PC-3 (cell line): Measurements from ENCODE around the gene LIMS4. TPM values are rescaled to one million over a fixed set of nuclear protein-coding genes. Genes with fewer than 3 reads are reported as not detected.
"Not testable (repeated sequence)": the region's sequence is repeated elsewhere in the genome, so short reads cannot be mapped to it uniquely, and the experiment has no call there.

Source experiments
- ATAC-seq: fragments of 200-7000 bp; cut with Tn5 transposase; 2 replicates; pipeline ENCODE4 v1.9.1; 2020; ENCODE audit warnings: mild to moderate bottlenecking, moderate library complexity
- BruUV-seq: library from RNA; stranded (reverse); fragments of 400-500 nt; replicated peaks from 2 replicates; lab custom pipeline; 2021; lab: Mats Ljungman, UMichigan
- CTCF ChIA-PET: fragments of 300-600 bp; sonication (Branson Sonifier 250); formaldehyde crosslinking; loops from one replicate; lab custom pipeline; 2022; ENCODE audit warnings: antibody characterized with exemption; lab: Charles Lee
- POLR2A ChIA-PET: fragments of 300-600 bp; sonication (Branson Sonifier 250); formaldehyde crosslinking; loops from one replicate; lab custom pipeline; 2022; ENCODE audit warnings: antibody characterized with exemption; ENCODE audit not compliant: unreplicated experiment; lab: Charles Lee
- DNase-seq: peaks from one replicate; pipeline ENCODE4 v3.0.0-alpha.2; 2015
- H2AFZ ChIP-seq: fragments of 300-600 bp; sonication (generic); 2 replicates; pipeline ENCODE4 v1.6.0; 2016; ENCODE audit warnings: antibody characterized with exemption, low read length
- H3F3A ChIP-seq: fragments of 300-600 bp; sonication (generic); one replicate; pipeline ENCODE4 v1.6.0; 2017; ENCODE audit warnings: antibody characterized with exemption, low read length, control low read depth, mild to moderate bottlenecking; ENCODE audit not compliant: unreplicated experiment
- H3K27ac ChIP-seq: fragments of 300-600 bp; sonication (generic); 2 replicates; pipeline ENCODE4 v1.5.1; 2016; ENCODE audit warnings: mild to moderate bottlenecking, low read length
- H3K27me3 ChIP-seq: fragments of 300-600 bp; sonication (generic); 2 replicates; pipeline ENCODE4 v1.6.1; 2016; ENCODE audit warnings: low read length, mixed read lengths
- H3K36me3 ChIP-seq: fragments of 300-600 bp; sonication (generic); 2 replicates; pipeline ENCODE4 v1.6.1; 2016; ENCODE audit warnings: low read depth, mixed run types, low read length, mixed read lengths
- H3K4me1 ChIP-seq: fragments of 300-600 bp; sonication (generic); 2 replicates; pipeline ENCODE4 v1.5.1; 2016; ENCODE audit warnings: low read length; ENCODE audit not compliant: insufficient read depth
- H3K4me2 ChIP-seq: fragments of 300-600 bp; sonication (generic); 2 replicates; pipeline ENCODE4 v1.6.0; 2016; ENCODE audit warnings: low read length
- H3K4me3 ChIP-seq: fragments of 300-600 bp; sonication (generic); 2 replicates; pipeline ENCODE4 v1.5.1; 2016; ENCODE audit warnings: mild to moderate bottlenecking, low read length, mixed read lengths
- H3K79me2 ChIP-seq: fragments of 300-600 bp; sonication (generic); 2 replicates; pipeline ENCODE4 v1.6.1; 2017; ENCODE audit warnings: low read length, mixed read lengths
- H3K9ac ChIP-seq: fragments of 300-600 bp; sonication (generic); 2 replicates; pipeline ENCODE4 v1.6.0; 2016; ENCODE audit warnings: mild to moderate bottlenecking, low read length
- H3K9me2 ChIP-seq: fragments of 300-600 bp; sonication (generic); replicated peaks from 2 replicates; pipeline ENCODE4 v1.6.1; 2016; ENCODE audit warnings: mixed run types, low read length, mixed read lengths
- H3K9me3 ChIP-seq: fragments of 300-600 bp; sonication (generic); 2 replicates; pipeline ENCODE4 v1.6.1; 2016; ENCODE audit warnings: low read length, mixed read lengths
- H4K20me1 ChIP-seq: fragments of 300-600 bp; sonication (generic); 2 replicates; pipeline ENCODE4 v1.6.1; 2016; ENCODE audit warnings: low read length, mixed read lengths
- intact Hi-C: fragments of 100-400 bp; cut with micrococcal nuclease; formaldehyde crosslinking; loops from 2 replicates; pipeline ENCODE4 v1.9.0; 2023
- total RNA-seq: library from RNA; depleted of rRNA; stranded (reverse); fragments of >200 nt; gene quantifications from 2 replicates; pipeline ENCODE4 v1.2.3, GENCODE V29; 2014

The LIMS4 gene
- total RNA-seq, 1 experiment from 2014 or later: 0.33 TPM

- H3F3A ChIP-seq, CTCF ChIA-PET, H3K4me3 ChIP-seq, H3K27me3 ChIP-seq, H3K36me3 ChIP-seq, H3K79me2 ChIP-seq, POLR2A ChIA-PET, DNase-seq, H3K9me3 ChIP-seq, H3K9ac ChIP-seq, intact Hi-C loops, H3K27ac ChIP-seq, H2AFZ ChIP-seq, H4K20me1 ChIP-seq, H3K9me2 ChIP-seq, H3K4me2 ChIP-seq, BruUV-seq, H3K4me1 ChIP-seq, ATAC-seq: not testable (repeated sequence)
Observed at GRCh38 chr2:110468921-110469320, 3.7 kb downstream of the LIMS4 start.

GRCh38 chr2:110465312-110465711 lies 7.3 kb downstream of the LIMS4 start:
- H3K4me2 ChIP-seq, H3K79me2 ChIP-seq, H3K27ac ChIP-seq, H3K9me3 ChIP-seq, CTCF ChIA-PET, DNase-seq, H2AFZ ChIP-seq, H4K20me1 ChIP-seq, POLR2A ChIA-PET, H3K9me2 ChIP-seq, H3K4me3 ChIP-seq, H3K36me3 ChIP-seq, H3K9ac ChIP-seq, H3K4me1 ChIP-seq, H3F3A ChIP-seq, H3K27me3 ChIP-seq, intact Hi-C loops, BruUV-seq: not testable (repeated sequence)
- peak; percentile 93 for ATAC-seq

GRCh38 chr2:110462458-110462857 lies 10.2 kb downstream of the LIMS4 start:
- POLR2A ChIA-PET, H4K20me1 ChIP-seq: not testable (repeated sequence)

GRCh38 chr2:110460318-110460717 lies 12.3 kb downstream of the LIMS4 start:
- POLR2A ChIA-PET, H3K36me3 ChIP-seq, CTCF ChIA-PET, BruUV-seq, H2AFZ ChIP-seq, H3K4me2 ChIP-seq, H3K27ac ChIP-seq, H3F3A ChIP-seq, DNase-seq, H4K20me1 ChIP-seq, H3K9ac ChIP-seq, ATAC-seq, H3K4me1 ChIP-seq, H3K4me3 ChIP-seq, H3K9me2 ChIP-seq, H3K27me3 ChIP-seq, H3K9me3 ChIP-seq, H3K79me2 ChIP-seq, intact Hi-C loops: not testable (repeated sequence)

More at GRCh38 chr2:110462458-110462857, 10.2 kb downstream of the LIMS4 start:
- H3K4me3 ChIP-seq, H3K9me3 ChIP-seq, CTCF ChIA-PET, H2AFZ ChIP-seq, H3K9ac ChIP-seq, H3K36me3 ChIP-seq, BruUV-seq, H3K27me3 ChIP-seq, H3K4me2 ChIP-seq, H3K4me1 ChIP-seq, H3K27ac ChIP-seq, DNase-seq, H3F3A ChIP-seq, H3K79me2 ChIP-seq, H3K9me2 ChIP-seq, intact Hi-C loops: not testable (repeated sequence)
- ATAC-seq: peak; percentile 66

GRCh38 chr2:110457214-110457590 lies 15.4 kb downstream of the LIMS4 start:
- H2AFZ ChIP-seq, CTCF ChIA-PET, H3K79me2 ChIP-seq, intact Hi-C loops, H3K9me2 ChIP-seq, H3K4me1 ChIP-seq, DNase-seq, H4K20me1 ChIP-seq, POLR2A ChIA-PET, H3K9me3 ChIP-seq, H3F3A ChIP-seq, H3K4me2 ChIP-seq, H3K27me3 ChIP-seq, ATAC-seq, H3K9ac ChIP-seq, H3K4me3 ChIP-seq, H3K27ac ChIP-seq, H3K36me3 ChIP-seq, BruUV-seq: not testable (repeated sequence)

GRCh38 chr2:110456291-110457213 lies 16.1 kb downstream of the LIMS4 start:
- H3K9me2 ChIP-seq, H3K36me3 ChIP-seq, H3K4me3 ChIP-seq, H3K4me2 ChIP-seq, H3F3A ChIP-seq, ATAC-seq, H4K20me1 ChIP-seq, CTCF ChIA-PET, H3K4me1 ChIP-seq, intact Hi-C loops, H3K27me3 ChIP-seq, H3K9me3 ChIP-seq, H3K79me2 ChIP-seq, DNase-seq, H3K27ac ChIP-seq, H3K9ac ChIP-seq, H2AFZ ChIP-seq, POLR2A ChIA-PET: not testable (repeated sequence)
- TSS peak; percentile 89 for BruUV-seq
